ENCODE data around the gene PXDN.

DNA sequence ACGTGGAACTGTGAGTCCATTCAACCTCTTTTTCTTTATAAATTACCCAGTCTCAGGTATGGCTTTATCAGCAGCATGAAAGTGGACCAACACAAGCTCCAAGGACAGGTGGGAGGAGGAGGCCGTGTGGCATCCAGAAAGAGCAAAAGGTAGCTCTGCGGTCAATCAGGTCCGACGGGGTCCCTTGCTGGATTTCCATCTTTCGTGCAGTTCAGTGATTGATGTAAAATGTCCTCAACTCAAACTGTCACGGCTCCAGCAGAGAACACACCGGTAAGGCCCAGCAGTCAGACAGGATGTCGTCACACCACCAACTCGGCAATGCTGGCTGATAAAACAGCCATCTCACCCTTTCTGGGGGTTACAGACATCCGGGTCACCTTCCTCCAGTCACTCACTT is 123.3 kb downstream of the PXDN start:
- TF ChIP-seq GATA3 (IDR thresholded peaks at IDR 0.05; ENCODE audit: low read depth, low read length) (no peak), GATA2 (IDR thresholded peaks at IDR 0.05; ENCODE audit: low read depth, low read length) (no peak)
